Loucy (cell line): ENCODE measurements around the gene GNAT1.

Experiments used
- CTCF ChIP-seq: fragments of 200-600 bp; sonication (generic); conservative IDR thresholded peaks from 2 replicates; pipeline ENCODE4 v1.5.1; 2014; ENCODE audit warnings: mild to moderate bottlenecking, antibody characterized with exemption, low read length
- EZH2phosphoT487 ChIP-seq: fragments of 200-600 bp; IDR thresholded peaks from 2 replicates; pipeline ENCODE4 v1.6.1; 2018; ENCODE audit warnings: antibody characterized with exemption, mild to moderate bottlenecking, moderate library complexity, borderline replicate concordance

GRCh38 chr3:50165910-50166538 is 25.4 kb upstream of the GNAT1 start:
- TF ChIP-seq EZH2phosphoT487: no peak
- TF ChIP-seq CTCF: no peak
